ENCODE measurements around the gene SUMF2.

The SUMF2 gene

GRCh38 chr7:56127241-56127975 lies 63.3 kb downstream of the SUMF2 start:
- Histone ChIP-seq H3K9me3 (ENCODE audit: control insufficient read depth in 1 of 2, low read length in 2 of 2) (no peaks in the 10 kb centered on the region), H3K27me3 (ENCODE audit: control insufficient read depth in 1 of 2, insufficient read depth in 2 of 2, low read length in 2 of 2) (no peaks in the 10 kb centered on the region), H3K9ac (ENCODE audit: low read depth in 1 of 2, low read length in 2 of 2) (no peak overlapping the region)

More at GRCh38 chr7:56127241-56127975, 63.3 kb downstream of the SUMF2 start:
- no peaks in the 10 kb centered on the region for H3K4me1 ChIP-seq (ENCODE audit: control insufficient read depth in 1 of 2, insufficient read depth in 2 of 2, low read length in 2 of 2)
- H3K27ac ChIP-seq (ENCODE audit: low read depth, low read length), result no peak overlapping the region
- H3K36me3 ChIP-seq (ENCODE audit: control insufficient read depth in 1 of 2, insufficient read depth in 2 of 2, low read length in 2 of 2), result no peaks in the 10 kb centered on the region
- no peak overlapping the region for H3K4me3 ChIP-seq (ENCODE audit: low read depth in 1 of 2, low read length in 2 of 2)

Data from duodenal mucosa (tissue), 2 donors.